Renal cortex interstitium (tissue), 11 donors: ENCODE results near the gene CHD1L. TPM values are rescaled to one million over a fixed set of nuclear protein-coding genes. Genes with fewer than 3 reads are reported as not detected.
A peak's percentile ranks its signal among the peaks of the same experiment; 100 is the strongest.
"Not testable (repeated sequence)": the region's sequence is repeated elsewhere in the genome, so short reads cannot be mapped to it uniquely, and the experiment has no call there.

Experiments
- DNase-seq, 11 donors: peaks; one replicate each; pipeline ENCODE4 v3.0.0-alpha.2; 2013; ENCODE audit warnings: low read depth in 9 of 11, low spot score in 4 of 11; ENCODE audit errors: extremely low read depth in 1 of 11
- polyA plus RNA-seq, 3 donors: library from polyadenylated mRNA; unstranded; fragments of 120-200 nt; gene quantifications; one replicate each; pipeline ENCODE4 v1.2.1, GENCODE V29; 2013; ENCODE audit not compliant: insufficient read length in 3 of 3

Gene CHD1L
- polyA plus RNA-seq, 3 donors = 41.4 to 57.3 (median 54.1) TPM

DNA sequence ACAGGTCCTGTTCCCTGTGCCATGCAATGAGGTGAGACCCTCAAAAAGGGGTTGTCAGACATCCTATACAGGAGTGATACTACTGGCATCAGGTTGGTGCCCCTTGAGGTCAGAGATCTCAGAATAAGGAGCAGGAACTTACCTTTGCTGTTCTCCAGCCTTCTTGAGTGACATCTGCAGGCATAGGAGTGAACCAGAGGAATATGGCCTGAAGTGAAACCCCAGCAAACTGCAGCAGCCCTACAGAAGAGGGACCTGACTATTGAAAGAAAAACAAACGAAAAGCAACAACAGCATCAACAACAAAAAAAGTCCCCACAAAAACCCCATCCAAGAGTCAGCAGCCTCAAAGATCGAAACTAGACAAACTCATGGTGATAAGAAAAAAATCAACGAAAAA, 74.5 kb downstream of the CHD1L start:
- no peak for DNase-seq

GRCh38 chr1:147326933-147327687, 84.6 kb downstream of the CHD1L start:
- DNase-seq = not testable (repeated sequence)

DNA sequence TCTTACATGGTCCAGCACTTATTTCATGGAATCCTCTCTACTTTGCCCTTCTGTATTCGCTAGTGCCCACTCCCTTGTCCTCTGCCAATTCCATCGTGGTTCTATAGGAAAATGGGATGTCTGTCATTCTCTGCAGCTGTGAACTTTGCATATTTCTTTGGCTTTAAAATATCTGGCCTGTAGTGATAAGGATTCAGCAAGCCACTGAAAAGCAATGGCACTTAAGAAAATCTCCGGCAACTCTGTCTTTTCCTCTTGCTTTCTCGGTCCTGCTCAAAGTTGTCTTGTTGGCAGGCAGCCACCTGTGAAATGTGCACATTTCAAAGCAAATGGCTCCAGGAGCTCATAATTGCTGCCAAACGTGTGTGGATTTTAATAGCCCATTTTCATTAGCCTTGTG, 91.8 kb downstream of the CHD1L start:
- no peak for DNase-seq

- DNase-seq = no peak
Observed at GRCh38 chr1:147336291-147336690, 93.8 kb downstream of the CHD1L start.

DNA sequence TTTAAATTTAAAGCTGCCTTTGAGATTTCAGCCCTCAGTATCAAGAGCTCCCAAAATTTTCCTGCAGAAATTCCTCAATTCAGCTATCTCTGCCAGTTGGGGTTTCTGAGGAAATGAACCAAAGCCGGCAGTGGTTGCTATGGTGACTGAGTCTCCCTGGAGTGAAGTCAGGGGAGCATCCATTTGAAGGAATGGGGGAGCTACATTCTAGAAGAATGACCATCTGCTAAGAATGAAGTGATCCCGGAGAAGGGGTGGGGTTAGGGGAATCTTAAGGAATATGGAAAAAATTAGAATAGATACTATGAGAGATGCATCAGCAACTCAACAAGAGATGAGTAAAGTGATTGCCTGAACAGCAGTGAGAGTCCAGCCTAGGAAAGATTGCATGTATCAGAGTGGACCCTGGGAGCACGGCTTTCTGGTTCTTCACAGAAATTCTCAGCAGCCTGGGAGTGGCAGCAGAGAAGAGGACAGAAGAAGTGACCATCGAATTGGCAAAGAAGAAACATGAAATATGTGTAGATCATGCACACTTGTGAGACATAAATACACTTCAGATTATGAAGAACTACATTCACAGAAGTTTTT, 94.7 kb downstream of the CHD1L start:
- DNase-seq = peak in 6 of 11 donors; percentile 20 to 39 (median 30)

DNA sequence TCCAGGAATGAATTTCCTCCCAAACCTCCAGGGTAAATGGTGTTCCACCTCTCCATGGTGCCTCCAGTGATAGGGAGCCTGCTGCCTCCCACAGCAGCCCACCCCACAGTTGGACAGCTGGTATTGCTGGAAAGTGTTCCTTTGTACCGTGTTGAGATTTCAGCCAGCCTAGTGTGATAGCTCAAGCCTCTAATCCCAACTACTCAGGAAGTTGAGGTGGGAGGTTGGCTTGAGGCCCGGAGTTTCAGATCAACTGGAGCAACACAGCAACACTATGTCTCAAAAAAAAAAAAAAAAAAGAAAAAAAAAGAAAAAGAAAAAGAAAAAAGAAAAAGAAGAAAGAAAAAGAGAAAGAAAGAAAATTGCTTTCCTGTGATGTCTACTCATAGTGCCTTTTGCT, 96.1 kb downstream of the CHD1L start:
- DNase-seq = no peak

GRCh38 chr1:147341246-147341645, 98.8 kb downstream of the CHD1L start:
- no peak for DNase-seq

Other genes with a start within 250 kb of the CHD1L start
- 10 to 100 TPM; 22.5 to 25.5 (median 24.4) TPM for gene PRKAB2, start 70.2 kb upstream of the CHD1L start, polyA plus RNA-seq
- 1 to 10 TPM; 6.5 to 9.3 (median 8.2) TPM for gene FMO5, start 17.3 kb upstream of the CHD1L start, polyA plus RNA-seq